ENCODE results near the gene CRELD2.

The CRELD2 gene

GRCh38 chr22:49956914-49957825 is 38.7 kb downstream of the CRELD2 start:
- DNase-seq (ENCODE audit: low read depth in 2 of 2), result no peak

GRCh38 chr22:49957826-49958365 is 39.5 kb downstream of the CRELD2 start:
- no peak for DNase-seq (ENCODE audit: low read depth in 2 of 2)

GRCh38 chr22:49958366-49958921 is 40.0 kb downstream of the CRELD2 start:
- no peak for DNase-seq (ENCODE audit: low read depth in 2 of 2)

- no peak for DNase-seq (ENCODE audit: low read depth in 2 of 2)
Measured at GRCh38 chr22:49958931-49959781, 40.7 kb downstream of the CRELD2 start.

- no peak for DNase-seq (ENCODE audit: low read depth in 2 of 2)
Measured at GRCh38 chr22:49959782-49960158, 41.3 kb downstream of the CRELD2 start.

- peak; percentile 83 to 92 for DNase-seq (ENCODE audit: low read depth in 2 of 2)
Measured at GRCh38 chr22:49960159-49961004, 41.9 kb downstream of the CRELD2 start, which contains the start of gene PIM3. Gene PIM3 (plus strand): TSS chr22:49960772. CDS start chr22:49960948, 176 bp downstream.

- DNase-seq (ENCODE audit: low read depth in 2 of 2), result no peak
Measured at GRCh38 chr22:49961005-49961600, 42.7 kb downstream of the CRELD2 start.

GRCh38 chr22:49961601-49962011 is 43.2 kb downstream of the CRELD2 start:
- no peak for DNase-seq (ENCODE audit: low read depth in 2 of 2)

- peak; percentile 82 to 86 for DNase-seq (ENCODE audit: low read depth in 2 of 2)
Measured at GRCh38 chr22:49962012-49962750, 43.7 kb downstream of the CRELD2 start.

GRCh38 chr22:49962751-49963646 is 44.6 kb downstream of the CRELD2 start:
- no peak for DNase-seq (ENCODE audit: low read depth in 2 of 2)

- no peak for DNase-seq (ENCODE audit: low read depth in 2 of 2)
Measured at GRCh38 chr22:49963647-49964026, 45.2 kb downstream of the CRELD2 start.

GRCh38 chr22:49964136-49965090 is 46.0 kb downstream of the CRELD2 start:
- no peak for DNase-seq (ENCODE audit: low read depth in 2 of 2)

- no peak for DNase-seq (ENCODE audit: low read depth in 2 of 2)
Measured at GRCh38 chr22:49965091-49966040, 46.9 kb downstream of the CRELD2 start.

- DNase-seq (ENCODE audit: low read depth in 2 of 2), result no peak
Measured at GRCh38 chr22:49966041-49966773, 47.8 kb downstream of the CRELD2 start.

GRCh38 chr22:49966774-49967705 is 48.6 kb downstream of the CRELD2 start:
- DNase-seq (ENCODE audit: low read depth in 2 of 2), result no peak
